H1 (cell line): ENCODE measurements around the gene ASAP2. TPM values are rescaled to one million over a fixed set of nuclear protein-coding genes. Genes with fewer than 3 reads are reported as not detected.

ENCODE experiments used
- ASH2L ChIP-seq: fragments of 200-600, 300-600 bp; sonication (generic); IDR thresholded peaks from one replicate; pipeline ENCODE4 v1.7.1; 2017; ENCODE audit warnings: low read length
- CHD1 ChIP-seq: IDR thresholded peaks from 2 replicates; pipeline ENCODE4 v1.6.1; 2012; ENCODE audit warnings: low read depth, low read length, improper control_type of control experiment
- CHD2 ChIP-seq: IDR thresholded peaks from 2 replicates; pipeline ENCODE4 v1.6.1; 2012; ENCODE audit warnings: low read length, improper control_type of control experiment
- CREB1 ChIP-seq: IDR thresholded peaks from 2 replicates; pipeline ENCODE4 v1.6.1; 2012; ENCODE audit warnings: inconsistent platforms
- CTBP2 ChIP-seq: IDR thresholded peaks from 2 replicates; pipeline ENCODE4 v1.7.0; 2011; ENCODE audit warnings: borderline replicate concordance, mild to moderate bottlenecking, moderate library complexity, mixed read lengths, low read length; ENCODE audit not compliant: insufficient read depth, insufficient read length
- EGR1 ChIP-seq: IDR thresholded peaks from 2 replicates; pipeline ENCODE4 v1.6.1; 2011; ENCODE audit warnings: low read depth, low read length, borderline replicate concordance
- EP300 ChIP-seq, 2 experiments: IDR thresholded peaks; 1 replicate in 1 of 2; 2 replicates in 1 of 2; pipeline ENCODE4 v1.6.1; 2011 to 2012; ENCODE audit warnings: low read depth in 2 of 2, low read length in 2 of 2, mild to moderate bottlenecking in 2 of 2, borderline replicate concordance in 1 of 2, inconsistent platforms in 1 of 2, moderate library complexity in 1 of 2
- EZH2 ChIP-seq: fragments of 200-600 bp; sonication (generic); IDR thresholded peaks from 2 replicates; pipeline ENCODE4 v1.7.1; 2012; ENCODE audit warnings: low read depth, mild to moderate bottlenecking, moderate library complexity, low read length, inconsistent platforms; ENCODE audit not compliant: severe bottlenecking
- GTF2F1 ChIP-seq: IDR thresholded peaks from 2 replicates; pipeline ENCODE4 v1.6.1; 2012; ENCODE audit warnings: low read depth, low read length, improper control_type of control experiment, borderline replicate concordance
- JUND ChIP-seq: IDR thresholded peaks from 2 replicates; pipeline ENCODE4 v1.6.1; 2011; ENCODE audit warnings: mild to moderate bottlenecking, improper control_type of control experiment, low read length
- KDM4A ChIP-seq: IDR thresholded peaks from one replicate; pipeline ENCODE4 v1.7.1; 2012; ENCODE audit warnings: low read depth, mild to moderate bottlenecking, moderate library complexity, low read length, inconsistent platforms; ENCODE audit not compliant: severe bottlenecking
- MAX ChIP-seq: IDR thresholded peaks from 2 replicates; pipeline ENCODE4 v1.6.1; 2012; ENCODE audit warnings: inconsistent platforms
- NANOG ChIP-seq: IDR thresholded peaks from 2 replicates; pipeline ENCODE4 v1.6.1; 2011; ENCODE audit warnings: low read length, low read depth, mild to moderate bottlenecking, inconsistent platforms; ENCODE audit not compliant: insufficient read depth, poor library complexity, severe bottlenecking
- POLR2A ChIP-seq, 2 experiments: IDR thresholded peaks; 1 replicate in 1 of 2; 2 replicates in 1 of 2; pipeline ENCODE4 v1.6.1; 2011; ENCODE audit warnings: low read depth in 2 of 2, low read length in 2 of 2, mild to moderate bottlenecking in 2 of 2; ENCODE audit errors: control extremely low read depth in 1 of 2
- POLR2AphosphoS5 ChIP-seq: IDR thresholded peaks from 2 replicates; pipeline ENCODE4 v1.6.1; 2011; ENCODE audit warnings: low read depth, low read length
- POU5F1 ChIP-seq: IDR thresholded peaks from 2 replicates; pipeline ENCODE4 v1.6.1; 2011; ENCODE audit warnings: low read depth, mild to moderate bottlenecking, low read length, moderate library complexity
- RFX5 ChIP-seq: IDR thresholded peaks from 2 replicates; pipeline ENCODE4 v1.6.1; 2011; ENCODE audit warnings: low read depth, low read length, improper control_type of control experiment, borderline replicate concordance
- RXRA ChIP-seq: IDR thresholded peaks from 2 replicates; pipeline ENCODE4 v1.6.1; 2011; ENCODE audit warnings: low read depth, mild to moderate bottlenecking, low read length, moderate library complexity; ENCODE audit not compliant: insufficient read depth
- SP1 ChIP-seq: IDR thresholded peaks from 2 replicates; pipeline ENCODE4 v1.6.1; 2011; ENCODE audit warnings: low read depth, low read length
- SP4 ChIP-seq: IDR thresholded peaks from 2 replicates; pipeline ENCODE4 v1.6.1; 2012; ENCODE audit warnings: low read length, inconsistent platforms
- SRF ChIP-seq: IDR thresholded peaks from 2 replicates; pipeline ENCODE4 v1.6.1; 2011; ENCODE audit warnings: mild to moderate bottlenecking, low read depth, low read length, moderate library complexity
- SUZ12 ChIP-seq: fragments of 200-600 bp; sonication (generic); IDR thresholded peaks from 2 replicates; pipeline ENCODE4 v1.6.1; 2012; ENCODE audit warnings: mild to moderate bottlenecking, inconsistent platforms, low read length, moderate library complexity, mixed read lengths
- TAF7 ChIP-seq: optimal IDR thresholded peaks from 2 replicates; pipeline ENCODE3; 2011; ENCODE audit warnings: low read depth, mild to moderate bottlenecking, inconsistent platforms, low read length, moderate library complexity, borderline replicate concordance
- TEAD4 ChIP-seq: IDR thresholded peaks from 2 replicates; pipeline ENCODE4 v1.6.1; 2012; ENCODE audit warnings: low read depth, low read length, inconsistent platforms, mixed read lengths
- YY1 ChIP-seq: IDR thresholded peaks from 2 replicates; pipeline ENCODE4 v1.6.1; 2011; ENCODE audit warnings: low read depth, mild to moderate bottlenecking, low read length
- ZNF274 ChIP-seq: IDR thresholded peaks from 2 replicates; pipeline ENCODE4 v1.7.0; 2012; ENCODE audit warnings: low read length, borderline replicate concordance; ENCODE audit errors: extremely low read depth
- polyA plus RNA-seq, 7 experiments: library from polyadenylated mRNA; depleted of rRNA in 3 of 7; stranded (reverse) in 5 of 7; unstranded in 2 of 7; fragments of >200 nt in 5 of 7; fragments of 200-250 nt in 2 of 7; gene quantifications; 1 replicate in 5 of 7; 2 replicates in 1 of 7; 4 replicates in 1 of 7; pipeline versions ENCODE4 v1.2.1 to v1.2.3, GENCODE V29; 2011 to 2013; ENCODE audit warnings: missing spikeins in 2 of 7, mixed read lengths in 2 of 7
- total RNA-seq: library from RNA; stranded (reverse); fragmentation: NEBNext Ultra II Directional; extraction: Animal tissue kit (Norgen Biotek cat#: 25700); gene quantifications from 2 replicates; pipeline ENCODE4 v1.2.1, GENCODE V29; 2021

Gene ASAP2
- total and polyA plus RNA-seq, 2 of the 8 experiments (the other 6 are each of a cell fraction or from before 2014, with no cell fraction given), result 10.2 to 18.7 TPM

GRCh38 chr2:9423100-9423921, 216.7 kb downstream of the ASAP2 start, which contains the start of the genes CPSF3 and ITGB1BP1 (continued):
- no peak for TF ChIP-seq GTF2F1
- no peak for TF ChIP-seq SUZ12
- TF ChIP-seq TAF7, result no peak
- TF ChIP-seq RFX5, result no peak
- peak; percentile 79 for TF ChIP-seq EGR1
- no peak for TF ChIP-seq POU5F1
- no peak for TF ChIP-seq EZH2
- no peak for TF ChIP-seq CHD1
- no peak for TF ChIP-seq EP300 (IDR thresholded peaks at IDR 0.05; ENCODE audit: borderline replicate concordance in 1 of 2, low read depth in 2 of 2, low read length in 2 of 2)
- peak; percentile 86 for TF ChIP-seq CREB1
- no peak; the same call in 1 of the 2 replicates for TF ChIP-seq POLR2AphosphoS5
- TF ChIP-seq TEAD4, result no peak
- no peak for TF ChIP-seq CTBP2
- no peak for TF ChIP-seq JUND
- no peak for TF ChIP-seq SRF
- peak; percentile 99 for TF ChIP-seq KDM4A
- TF ChIP-seq MAX, result peak; percentile 72
- peak in 1 of 2 experiments; percentile 58; a peak in 2 of 3 replicates for TF ChIP-seq POLR2A (IDR thresholded peaks at IDR 0.05; ENCODE audit: control extremely low read depth in 1 of 2, low read depth in 2 of 2, low read length in 2 of 2)
- peak; percentile 91; the same call in 1 of the 2 replicates for TF ChIP-seq SP1
- TF ChIP-seq YY1, result 0 out of 2 replicates have a peak, but pooled peaks have one; percentile 23
- TF ChIP-seq NANOG, result no peak
- TF ChIP-seq ASH2L, result peak; percentile 95
- TF ChIP-seq RXRA, result no peak
- TF ChIP-seq SP4, result no peak
- TF ChIP-seq CHD2, result peak; percentile 94
- TF ChIP-seq ZNF274, result no peak
